ENCODE data around the gene HDAC10. TPM values are rescaled to one million over a fixed set of nuclear protein-coding genes. Genes with fewer than 3 reads are reported as not detected.

The HDAC10 gene
- total RNA-seq, 2 donors from 2014 or later, result 55.2 to 60.0 TPM

GRCh38 chr22:50246242-50247175 lies 4.6 kb downstream of the HDAC10 start:
- H3K4me1 ChIP-seq (ENCODE audit: control insufficient read depth in 1 of 2, low read depth in 2 of 2), result peaks cover 38 to 66% of the 10 kb centered on the region in 2 donors
- H3K27ac ChIP-seq, result no peak overlapping the region
- no peak overlapping the region for H3K4me3 ChIP-seq

GRCh38 chr22:50245214-50246072 lies 5.6 kb downstream of the HDAC10 start:
- Histone ChIP-seq H3K36me3 (no peaks in the 10 kb centered on the region), H3K27me3 (replicated peaks; ENCODE audit: insufficient read depth) (no peaks in the 10 kb centered on the region), H3K27ac (peak overlapping the region; percentile 86 to 90), H3K4me3 (peak overlapping the region; percentile 89), H3K9me3 (no peaks in the 10 kb centered on the region), H3K4me1 (ENCODE audit: control insufficient read depth in 1 of 2, low read depth in 2 of 2) (peaks cover 40 to 62% of the 10 kb centered on the region in 2 donors)
- DNase-seq (ENCODE audit: low spot score) (no peak), ATAC-seq (ENCODE audit: insufficient number of reproducible peaks, low FRiP score, low read depth) (peak; percentile 8)
- TF ChIP-seq, protein P1, sequence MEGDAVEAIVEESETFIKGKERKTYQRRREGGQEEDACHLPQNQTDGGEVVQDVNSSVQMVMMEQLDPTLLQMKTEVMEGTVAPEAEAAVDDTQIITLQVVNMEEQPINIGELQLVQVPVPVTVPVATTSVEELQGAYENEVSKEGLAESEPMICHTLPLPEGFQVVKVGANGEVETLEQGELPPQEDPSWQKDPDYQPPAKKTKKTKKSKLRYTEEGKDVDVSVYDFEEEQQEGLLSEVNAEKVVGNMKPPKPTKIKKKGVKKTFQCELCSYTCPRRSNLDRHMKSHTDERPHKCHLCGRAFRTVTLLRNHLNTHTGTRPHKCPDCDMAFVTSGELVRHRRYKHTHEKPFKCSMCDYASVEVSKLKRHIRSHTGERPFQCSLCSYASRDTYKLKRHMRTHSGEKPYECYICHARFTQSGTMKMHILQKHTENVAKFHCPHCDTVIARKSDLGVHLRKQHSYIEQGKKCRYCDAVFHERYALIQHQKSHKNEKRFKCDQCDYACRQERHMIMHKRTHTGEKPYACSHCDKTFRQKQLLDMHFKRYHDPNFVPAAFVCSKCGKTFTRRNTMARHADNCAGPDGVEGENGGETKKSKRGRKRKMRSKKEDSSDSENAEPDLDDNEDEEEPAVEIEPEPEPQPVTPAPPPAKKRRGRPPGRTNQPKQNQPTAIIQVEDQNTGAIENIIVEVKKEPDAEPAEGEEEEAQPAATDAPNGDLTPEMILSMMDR (IDR thresholded peaks at IDR 0.05), result no peak

More at GRCh38 chr22:50246242-50247175, 4.6 kb downstream of the HDAC10 start:
- no peak for ATAC-seq (ENCODE audit: insufficient number of reproducible peaks, low FRiP score, low read depth)
- DNase-seq (ENCODE audit: low spot score), result no peak
- Histone ChIP-seq H3K9me3 (no peaks in the 10 kb centered on the region), H3K36me3 (no peaks in the 10 kb centered on the region), H3K27me3 (replicated peaks; ENCODE audit: insufficient read depth) (no peaks in the 10 kb centered on the region)
- TF ChIP-seq, protein P1 (IDR thresholded peaks at IDR 0.05), result no peak

GRCh38 chr22:50244420-50245213 lies 6.4 kb downstream of the HDAC10 start, which contains the start of gene TUBGCP6:
Gene TUBGCP6, minus strand, starts transcription at chr22:50245023. Its CDS starts 564 bp downstream, at chr22:50244459.
- H3K36me3 ChIP-seq, result peaks cover 5% of the 10 kb centered on the region
- H3K4me3 ChIP-seq, result peak within 1 kb of the TSS; percentile 89
- peak; percentile 90 for ATAC-seq (ENCODE audit: insufficient number of reproducible peaks, low FRiP score, low read depth)
- no peaks in the 10 kb centered on the region for H3K9me3 ChIP-seq
- DNase-seq (ENCODE audit: low spot score), result peak; percentile 83
- H3K4me1 ChIP-seq (ENCODE audit: control insufficient read depth in 1 of 2, low read depth in 2 of 2), result peaks cover 32 to 54% of the 10 kb centered on the region in 2 donors
- no peaks in the 10 kb centered on the region for H3K27me3 ChIP-seq (replicated peaks; ENCODE audit: insufficient read depth)
- TF ChIP-seq, protein P1 (IDR thresholded peaks at IDR 0.05), result peak; percentile 47
- peak within 1 kb of the TSS; percentile 86 to 90 for H3K27ac ChIP-seq

GRCh38 chr22:50243685-50244419 lies 7.2 kb downstream of the HDAC10 start:
- DNase-seq (ENCODE audit: low spot score) (no peak), ATAC-seq (ENCODE audit: insufficient number of reproducible peaks, low FRiP score, low read depth) (no peak)
- H3K27ac ChIP-seq, result peak overlapping the region; percentile 86 to 90
- H3K36me3 ChIP-seq, result peaks cover 10% of the 10 kb centered on the region
- H3K4me1 ChIP-seq (ENCODE audit: control insufficient read depth in 1 of 2, low read depth in 2 of 2), result peaks cover 29 to 50% of the 10 kb centered on the region in 2 donors
- H3K9me3 ChIP-seq, result no peaks in the 10 kb centered on the region
- peak overlapping the region; percentile 89 for H3K4me3 ChIP-seq
- no peaks in the 10 kb centered on the region for H3K27me3 ChIP-seq (replicated peaks; ENCODE audit: insufficient read depth)
- TF ChIP-seq, protein P1 (IDR thresholded peaks at IDR 0.05), result no peak
